ENCODE data around the gene SLC9A4.

The SLC9A4 gene

DNA sequence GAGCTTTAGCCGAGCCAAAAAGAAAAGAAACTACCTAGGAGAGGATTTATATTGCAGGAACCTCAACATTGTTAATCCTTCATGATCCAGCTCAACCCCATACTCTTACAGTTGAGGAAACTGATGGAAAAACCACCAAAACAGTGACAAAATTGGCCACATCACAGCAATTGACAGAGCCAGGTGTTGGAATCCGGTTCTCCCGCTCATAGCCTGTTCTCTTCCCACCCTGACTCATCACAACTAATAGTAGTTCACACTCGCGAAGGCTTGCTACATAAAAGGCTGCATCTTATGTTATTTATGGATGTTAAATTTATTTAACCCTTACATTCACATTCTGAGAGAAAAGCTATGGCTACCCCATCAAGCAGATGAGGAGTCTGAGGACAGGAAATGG lies 33.7 kb downstream of the SLC9A4 start:
- DNase-seq, result no peak

DNA sequence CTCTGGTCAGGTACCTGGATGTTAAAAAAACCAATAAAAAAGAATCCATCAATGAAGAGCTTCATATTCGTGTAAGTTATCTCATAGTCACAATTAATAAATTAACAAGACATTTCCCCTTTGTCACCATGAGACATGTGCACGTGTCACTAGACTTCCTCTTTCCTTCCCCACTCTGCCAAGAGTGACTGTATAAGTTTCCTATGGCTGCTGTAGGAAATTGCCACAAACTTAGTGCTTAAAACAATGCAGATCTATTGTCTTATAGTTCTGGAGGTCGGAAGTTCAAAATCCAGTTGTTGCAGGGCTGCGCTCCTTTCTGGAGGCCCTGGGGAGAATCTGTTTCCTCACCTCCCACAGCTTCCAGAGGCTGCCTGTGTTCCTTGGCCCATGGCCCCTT lies 35.8 kb downstream of the SLC9A4 start:
- no peak for DNase-seq

DNA sequence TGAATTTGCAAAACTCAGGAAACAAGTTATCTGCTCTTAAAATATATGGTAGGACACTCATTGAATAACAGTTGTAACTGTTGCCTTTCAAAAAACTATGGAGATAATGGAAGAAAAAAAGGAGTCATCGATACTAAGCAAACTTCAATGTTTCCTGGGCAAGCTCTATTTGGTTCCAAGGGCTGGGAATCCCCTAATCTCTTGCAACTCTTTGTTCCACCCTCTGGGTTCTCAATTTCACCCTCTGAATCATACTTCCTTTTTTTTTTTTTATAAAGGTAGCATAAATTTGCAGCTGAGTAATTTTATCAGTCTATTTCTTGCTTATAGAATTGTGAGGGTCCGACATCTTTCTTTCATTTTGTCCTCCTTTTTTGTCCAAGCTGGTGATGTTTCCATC lies 36.7 kb downstream of the SLC9A4 start:
- DNase-seq, result no peak

DNA sequence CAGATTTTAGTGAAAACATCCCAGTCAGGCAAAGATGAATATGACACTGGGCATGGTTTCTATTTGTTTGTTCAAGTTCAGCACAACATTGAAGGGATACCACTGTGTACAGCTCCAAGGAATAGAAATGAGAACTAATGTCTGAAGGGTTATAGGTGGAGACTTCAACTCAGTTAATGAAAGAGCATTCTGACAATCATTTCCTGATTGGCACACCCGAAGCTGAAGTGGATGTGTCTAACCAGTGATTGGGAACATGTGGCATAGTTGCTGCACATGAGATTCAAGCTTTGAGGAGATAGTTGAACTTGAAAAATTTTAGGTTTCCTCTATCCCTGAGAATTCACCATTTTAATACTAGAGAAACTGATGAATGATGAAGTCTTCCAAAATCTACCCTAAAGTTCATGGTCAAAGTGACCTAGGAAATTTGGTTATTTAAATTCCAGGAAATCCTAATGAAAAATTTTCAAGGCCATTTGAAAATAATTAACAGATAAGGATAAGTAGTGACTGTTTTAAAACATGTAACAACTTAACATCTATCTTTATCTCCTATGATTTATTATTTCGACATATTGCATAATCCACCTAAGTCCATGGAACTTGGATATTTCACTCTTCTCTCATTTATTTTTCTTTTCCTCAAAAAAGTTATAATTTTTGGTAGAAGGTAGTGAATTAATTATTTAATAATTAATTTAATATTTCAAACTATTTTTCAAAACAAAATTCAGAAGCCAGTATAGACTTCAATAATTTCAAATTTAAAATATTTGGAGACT lies 38.0 kb downstream of the SLC9A4 start:
- no peak for DNase-seq

DNA sequence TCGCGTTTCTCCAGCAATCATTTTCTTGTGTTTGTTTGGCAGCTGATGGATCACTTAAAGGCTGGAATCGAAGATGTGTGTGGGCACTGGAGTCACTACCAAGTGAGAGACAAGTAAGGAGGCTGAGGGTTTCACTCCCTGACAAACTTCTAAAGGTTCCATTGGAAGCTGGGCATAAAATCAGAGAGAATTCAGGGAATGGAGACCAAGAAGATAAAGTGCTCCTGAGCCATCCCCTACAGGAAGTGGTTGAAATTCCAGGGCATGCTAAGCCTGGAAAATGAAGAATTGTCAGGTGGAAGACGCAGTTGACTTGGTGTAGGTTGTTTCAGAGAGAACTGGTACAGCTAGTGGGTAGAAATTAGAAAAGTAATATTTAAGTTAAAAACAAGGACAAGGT lies 39.1 kb downstream of the SLC9A4 start:
- DNase-seq, result no peak

DNA sequence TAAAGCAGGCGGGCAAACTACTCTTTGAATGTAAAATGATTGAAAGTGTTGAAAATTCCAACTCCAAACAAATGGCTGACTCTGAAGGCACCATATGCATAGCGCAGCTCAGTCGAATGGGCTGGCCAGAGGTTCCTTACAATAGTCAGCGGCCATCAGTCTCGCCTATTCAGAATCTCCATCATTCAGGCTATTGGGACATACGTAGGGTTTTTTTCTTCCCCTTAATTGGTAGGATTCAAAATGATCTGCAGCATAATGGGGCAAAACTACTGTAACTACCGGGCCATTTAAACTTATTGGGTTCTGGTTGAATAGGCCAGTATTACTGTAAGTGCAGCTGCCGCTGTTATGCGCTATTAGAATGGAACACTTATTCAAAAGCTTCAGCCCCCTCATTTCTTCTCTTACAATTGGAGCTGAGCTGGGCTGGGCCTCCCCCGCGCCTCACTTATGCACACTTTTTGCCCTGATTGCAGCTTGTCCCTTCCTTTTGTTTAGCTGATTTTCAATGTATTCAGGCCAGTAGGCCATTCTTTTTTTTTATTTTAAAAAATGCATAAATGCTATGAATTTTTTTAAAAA lies 40.4 kb downstream of the SLC9A4 start:
- no peak for DNase-seq

DNA sequence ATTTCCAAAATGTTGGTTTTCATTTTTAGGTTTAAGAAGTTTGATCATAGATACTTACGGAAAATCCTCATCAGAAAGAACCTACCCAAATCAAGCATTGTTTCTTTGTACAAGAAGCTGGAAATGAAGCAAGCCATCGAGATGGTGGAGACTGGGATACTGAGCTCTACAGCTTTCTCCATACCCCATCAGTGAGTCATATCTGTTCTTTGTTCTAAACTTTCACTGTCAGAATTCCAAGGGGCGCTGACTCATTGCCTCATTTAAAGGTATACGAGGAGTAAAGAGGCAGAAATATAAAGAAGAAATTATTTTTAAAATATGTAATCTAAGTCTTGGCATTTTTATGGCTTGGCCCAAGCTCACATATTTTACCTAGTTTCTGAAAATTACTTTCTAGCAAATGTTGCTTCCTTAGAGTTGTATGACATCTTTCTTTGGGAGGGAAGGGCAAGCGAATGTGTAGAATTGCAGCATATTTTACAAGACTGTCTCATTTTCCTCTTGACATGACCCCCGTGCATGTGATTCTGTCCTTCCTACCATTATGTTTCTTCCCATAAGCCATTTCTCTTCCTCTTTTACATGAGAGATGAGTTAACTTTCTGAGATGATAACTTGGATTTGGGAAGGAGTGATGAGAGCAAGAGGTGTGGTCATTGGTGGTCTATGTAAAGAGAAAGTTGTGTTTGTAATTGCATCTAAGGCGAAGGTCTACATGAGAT lies 41.2 kb downstream of the SLC9A4 start:
- DNase-seq, result no peak

DNA sequence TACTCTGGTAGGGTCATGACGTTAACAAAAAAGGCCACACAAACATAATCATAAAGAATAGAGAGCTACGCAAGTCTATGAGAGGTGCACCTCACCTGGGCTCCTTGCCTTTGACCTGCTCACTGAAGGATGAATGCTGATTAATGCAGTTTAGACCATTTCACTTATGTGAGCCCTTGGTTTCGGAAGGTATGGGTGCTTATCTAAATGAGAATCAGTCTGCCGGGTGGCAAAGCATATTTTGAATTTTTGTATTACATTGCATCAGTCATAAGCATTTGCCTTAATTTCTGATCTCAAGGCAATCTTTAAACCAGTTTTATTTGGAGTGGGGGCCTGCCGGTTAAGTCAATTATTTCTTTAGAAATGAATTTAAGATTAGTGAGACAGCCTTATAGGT lies 42.8 kb downstream of the SLC9A4 start:
- DNase-seq, result no peak

DNA sequence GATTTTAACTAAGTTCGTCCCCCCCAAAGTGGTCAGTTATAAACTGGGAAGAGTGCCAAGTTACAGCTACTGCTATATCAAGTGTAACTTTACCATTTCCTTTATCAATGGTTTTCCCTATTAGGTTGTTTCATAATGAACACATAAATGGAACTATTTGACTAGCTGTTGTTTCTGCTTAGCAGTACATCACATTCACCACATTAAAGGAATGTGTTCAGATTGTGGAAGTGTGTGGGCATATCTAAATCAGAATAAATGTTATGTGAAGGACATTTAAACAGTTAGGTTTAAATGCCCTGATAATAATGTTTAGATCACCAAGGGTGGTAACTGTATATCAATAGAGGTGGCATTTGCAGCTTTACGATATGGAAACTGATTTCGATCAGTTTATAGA lies 45.1 kb downstream of the SLC9A4 start:
- no peak for DNase-seq

DNA sequence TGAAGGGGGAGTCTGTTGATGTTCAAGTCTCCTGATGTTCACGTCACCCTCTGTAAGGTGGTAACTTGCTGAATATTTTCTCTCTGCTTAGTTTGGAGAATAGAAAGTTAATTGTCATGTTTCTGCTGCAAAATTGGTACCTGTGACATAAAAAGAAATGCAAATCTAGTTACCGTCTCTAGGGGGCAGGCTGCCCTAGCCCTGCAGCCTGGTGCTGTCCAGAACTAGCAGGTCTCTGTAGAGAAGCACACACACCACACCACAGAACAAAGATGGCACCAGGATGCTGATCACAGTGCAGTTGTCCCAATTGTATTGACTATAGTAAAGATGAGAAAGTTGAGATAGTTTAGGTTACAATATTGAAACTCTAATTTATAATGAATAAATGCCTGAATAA lies 47.0 kb downstream of the SLC9A4 start:
- DNase-seq, result no peak

DNA sequence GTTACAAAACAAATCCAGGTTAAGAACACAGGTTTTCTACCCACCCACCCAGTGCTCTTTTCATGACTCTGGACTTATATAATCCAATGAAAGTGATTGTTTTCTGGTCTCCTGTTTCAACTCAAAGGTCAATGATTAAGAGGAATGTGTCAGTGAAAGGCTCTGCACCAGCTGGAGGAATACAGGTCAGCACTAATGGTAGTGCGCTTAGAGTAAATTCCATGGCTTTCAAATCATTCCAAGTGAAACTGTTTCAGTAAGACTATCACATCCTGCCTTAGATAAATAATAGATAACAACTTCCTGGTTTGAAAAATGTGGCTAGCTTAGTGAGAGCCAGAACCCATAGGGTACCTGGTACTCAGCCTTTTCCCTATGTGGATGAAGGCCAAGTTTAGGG lies 47.8 kb downstream of the SLC9A4 start:
- DNase-seq, result no peak

DNA sequence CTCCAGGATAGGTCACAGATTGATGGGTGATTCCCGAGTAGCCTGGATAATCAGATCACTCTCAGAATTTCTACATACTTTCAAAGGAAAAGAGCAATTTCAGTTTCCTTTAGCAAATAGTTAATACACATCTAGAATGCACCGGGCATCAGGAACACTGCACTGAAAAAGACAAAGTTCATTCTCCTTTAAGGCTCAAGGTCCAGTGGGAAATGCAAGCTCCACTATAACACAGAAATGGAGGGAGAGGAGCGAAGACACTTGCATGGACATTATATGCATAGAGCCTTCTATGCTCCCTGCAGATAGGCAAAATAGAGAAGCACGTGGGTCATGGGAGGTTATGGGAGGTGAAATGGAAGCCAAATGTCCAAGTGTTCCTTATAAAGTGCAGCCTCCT lies 49.1 kb downstream of the SLC9A4 start:
- no peak for DNase-seq

DNA sequence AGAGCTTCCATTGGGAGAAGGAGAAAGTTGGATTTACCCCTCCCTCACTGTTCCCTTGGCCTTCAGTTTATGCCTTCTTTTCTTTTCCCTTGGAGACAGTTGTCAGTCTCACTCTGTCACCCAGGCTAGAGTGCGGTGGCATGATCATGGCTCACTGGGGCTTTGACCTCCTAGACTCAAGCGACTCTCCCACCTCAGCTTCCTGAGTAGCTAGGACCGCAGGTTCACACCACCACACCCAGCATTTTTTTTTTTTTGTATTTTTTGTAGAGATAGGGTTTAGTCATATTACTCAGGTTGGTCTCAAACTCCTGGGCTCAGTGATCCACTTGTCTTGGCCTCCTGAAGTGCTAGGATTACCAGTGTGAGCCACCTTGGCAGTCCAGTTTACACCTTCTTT lies 49.9 kb downstream of the SLC9A4 start:
- no peak for DNase-seq

DNA sequence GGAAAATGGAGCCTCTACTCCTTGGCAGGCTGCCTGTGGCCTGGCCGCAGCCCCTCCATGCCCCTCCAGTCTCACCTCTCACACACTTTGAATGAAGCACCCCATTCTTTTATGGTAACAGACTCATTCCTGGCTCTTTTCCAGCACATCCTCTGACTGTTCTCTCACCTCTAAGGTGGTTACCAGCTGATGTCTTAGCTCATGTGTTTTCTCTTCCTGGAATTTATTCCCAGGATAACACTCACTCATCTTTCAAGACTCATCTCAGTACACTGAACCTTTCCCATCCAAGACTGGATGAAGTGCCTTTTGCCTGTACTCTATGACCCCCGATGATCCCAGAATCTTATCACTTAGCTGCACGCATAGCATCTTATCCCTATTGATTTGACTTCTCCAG lies 50.6 kb downstream of the SLC9A4 start:
- no peak for DNase-seq

DNA sequence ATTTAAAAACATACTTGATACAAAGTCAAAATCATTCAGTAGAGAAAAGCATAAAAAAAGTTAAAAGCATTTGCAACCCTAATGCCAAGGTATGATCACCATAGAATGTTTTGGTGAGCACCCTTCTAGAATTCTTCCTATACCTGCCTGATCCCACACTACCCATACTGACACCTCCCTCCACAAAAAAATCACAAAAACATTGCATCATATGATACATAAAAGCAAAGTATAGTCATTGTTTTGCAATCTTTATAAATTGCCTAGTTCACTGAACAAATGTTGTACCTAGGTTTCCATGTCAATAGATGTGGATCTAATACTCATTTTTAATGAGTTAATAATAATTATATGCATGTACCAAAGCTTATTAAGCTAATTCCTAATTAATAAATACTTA lies 54.1 kb downstream of the SLC9A4 start:
- DNase-seq, result no peak

DNA sequence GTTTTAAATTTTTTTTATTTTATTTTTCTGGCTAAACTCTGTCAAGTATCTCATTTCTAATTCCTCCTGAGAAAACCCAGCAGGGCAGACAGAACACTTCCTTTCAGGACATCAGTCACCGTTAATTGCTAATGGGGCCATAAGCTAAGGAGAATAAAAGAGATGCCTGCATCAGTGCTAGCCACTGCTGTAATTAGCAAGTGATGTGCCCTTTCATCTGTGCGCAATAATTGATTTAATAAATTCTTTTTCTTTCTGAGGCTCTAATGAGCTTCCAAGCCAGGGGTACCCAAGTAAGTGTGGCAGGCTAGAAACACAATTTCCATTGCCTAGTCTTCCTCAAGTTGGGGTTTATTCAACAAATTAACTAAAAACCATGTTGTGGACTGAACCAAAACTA lies 65.5 kb downstream of the SLC9A4 start:
- no peak for DNase-seq

DNA sequence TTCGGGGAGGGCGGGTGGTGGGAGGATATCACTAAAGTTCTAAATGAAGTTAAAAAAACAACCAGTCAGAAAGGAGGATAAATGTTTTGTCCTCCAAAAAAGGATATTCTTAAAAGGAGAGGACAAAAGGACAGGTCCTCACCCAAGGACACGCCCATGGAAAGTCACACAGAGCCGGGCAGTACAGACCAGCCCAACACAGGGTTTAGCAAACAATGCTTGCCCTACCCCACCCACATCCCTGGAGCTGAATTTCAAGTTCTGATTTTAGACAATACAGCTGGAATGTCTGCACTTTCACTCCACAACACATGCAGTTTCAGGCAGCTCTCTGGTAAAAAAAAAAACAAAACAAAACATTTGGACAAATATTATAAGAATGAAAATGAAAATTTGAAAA lies 67.9 kb downstream of the SLC9A4 start:
- DNase-seq, result no peak

DNA sequence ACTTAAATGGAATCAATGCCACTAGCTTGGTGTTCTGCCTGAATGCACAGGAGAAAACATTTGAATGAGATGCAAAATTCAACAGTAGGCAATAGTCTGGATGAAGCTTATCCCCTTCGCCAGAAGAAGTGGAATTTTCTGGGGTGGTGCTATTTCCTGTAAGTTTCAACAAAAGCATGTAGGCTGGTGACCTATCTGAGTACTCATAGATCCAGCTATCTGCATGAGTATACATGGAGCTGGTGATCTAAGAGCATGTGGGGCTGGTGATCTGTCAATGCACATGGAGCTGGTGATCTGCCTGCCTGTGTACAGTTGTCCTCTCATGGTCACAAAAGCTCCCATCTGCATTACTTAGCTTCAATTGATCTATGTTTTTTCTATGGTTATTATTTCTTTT lies 71.2 kb downstream of the SLC9A4 start:
- DNase-seq, result no peak

DNA sequence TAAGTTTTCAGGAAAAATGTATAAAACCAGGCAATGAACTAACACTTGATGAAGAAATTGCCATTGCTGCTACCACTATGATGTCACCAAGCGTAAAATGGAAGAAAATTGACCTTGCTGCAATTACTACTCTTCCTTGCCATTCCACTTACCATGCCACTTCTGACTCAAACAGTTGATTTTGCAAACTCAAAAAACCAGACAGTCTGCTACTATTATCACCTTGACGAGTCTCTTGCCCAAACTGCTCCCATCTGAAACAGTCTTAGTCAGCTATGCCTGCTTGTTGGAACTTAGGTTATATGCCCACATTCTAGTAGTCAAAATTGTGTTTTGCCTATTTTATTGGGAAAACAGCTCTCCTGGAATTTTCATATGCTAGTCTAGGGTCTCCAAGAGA lies 74.4 kb downstream of the SLC9A4 start:
- DNase-seq, result no peak

DNA sequence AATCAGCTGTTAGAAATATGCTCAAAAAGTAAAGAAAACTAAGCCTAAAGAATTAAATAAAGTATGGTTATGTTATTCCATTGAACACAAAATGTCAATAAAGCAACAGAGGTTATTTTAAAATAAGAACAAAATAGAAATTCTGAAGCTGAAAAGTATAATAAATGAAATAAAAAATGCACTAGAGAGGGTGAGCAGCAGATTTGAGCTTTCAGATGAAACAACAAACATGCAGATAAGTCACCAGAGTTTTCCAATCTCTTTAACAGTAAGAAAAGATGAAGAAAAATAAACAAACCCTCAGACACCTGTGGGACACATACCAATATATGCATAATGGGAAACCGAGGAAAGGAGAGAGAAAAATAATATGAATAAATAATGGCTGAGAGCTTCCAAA lies 76.0 kb downstream of the SLC9A4 start:
- no peak for DNase-seq

DNA sequence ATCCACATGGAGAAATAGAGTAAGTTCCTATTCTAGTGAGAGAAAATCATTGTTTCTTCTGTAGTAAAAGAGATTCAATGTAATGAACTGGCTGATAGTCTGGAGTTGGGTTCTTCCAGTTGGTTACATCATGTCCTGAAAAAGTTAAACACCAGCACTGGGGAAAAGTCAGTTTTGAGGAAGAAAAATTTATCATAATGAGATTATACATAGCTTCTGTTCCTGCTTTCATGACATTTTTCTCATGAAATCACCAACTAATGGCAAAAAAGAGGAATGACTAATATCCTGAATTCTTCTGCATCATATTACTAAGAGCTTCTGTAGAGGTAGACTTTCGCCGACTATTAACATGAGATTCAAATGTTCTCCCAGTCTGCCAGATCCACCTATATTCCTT lies 77.1 kb downstream of the SLC9A4 start:
- DNase-seq, result no peak

DNA sequence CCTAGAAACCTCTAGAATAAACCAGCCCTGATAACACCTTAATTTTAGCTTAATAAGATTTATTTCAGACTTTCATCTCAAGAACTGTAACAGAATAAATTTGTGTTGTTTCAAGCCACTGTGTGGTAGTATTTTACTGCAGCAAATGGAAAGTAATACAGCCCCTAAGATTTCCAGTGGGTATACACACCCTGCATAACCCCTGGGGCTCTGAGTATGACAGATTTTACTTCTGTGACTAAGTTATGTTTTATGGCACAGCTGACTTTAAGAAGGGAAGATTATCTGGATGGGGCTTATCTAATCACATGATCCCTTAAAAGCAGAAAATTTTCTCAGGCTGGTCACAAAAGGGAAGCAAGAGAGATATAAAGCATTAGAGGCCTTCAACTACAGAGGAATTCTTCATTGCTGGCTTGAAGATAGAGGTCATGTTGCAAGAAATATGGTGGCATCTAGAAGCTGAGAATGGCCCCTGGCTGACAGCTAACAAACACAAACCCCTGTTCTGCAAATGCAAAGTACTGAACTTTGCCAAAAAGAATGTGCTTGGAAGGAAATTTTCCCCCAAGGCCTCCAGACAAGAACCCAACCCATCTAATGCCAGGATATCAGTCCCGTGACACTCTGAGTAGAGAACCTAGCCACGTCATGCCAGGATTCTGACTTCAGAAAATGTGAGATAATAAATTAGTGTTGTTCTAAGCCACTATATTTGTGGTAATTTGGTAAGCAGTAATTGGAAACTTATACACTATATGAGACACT lies 78.5 kb downstream of the SLC9A4 start:
- no peak for DNase-seq

DNA sequence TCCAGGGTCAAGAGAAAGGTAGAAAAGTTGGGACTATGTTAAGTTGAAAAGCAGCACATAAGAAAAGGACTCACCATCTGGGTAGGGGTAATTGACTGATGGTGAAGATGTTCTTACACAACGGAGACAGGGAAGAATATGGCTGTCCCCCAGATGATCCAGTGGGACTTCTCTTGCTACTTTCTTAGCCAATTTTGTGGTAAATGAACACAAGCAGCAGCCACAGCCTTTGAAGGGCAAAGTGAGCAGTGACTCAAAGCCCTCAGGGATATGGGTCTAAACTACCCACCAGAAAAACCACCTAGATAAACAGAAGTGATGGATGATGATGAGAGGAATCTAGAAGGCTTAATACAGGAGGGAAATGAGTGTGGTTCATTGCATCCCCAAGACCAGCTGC lies 80.6 kb downstream of the SLC9A4 start:
- DNase-seq, result no peak

DNA sequence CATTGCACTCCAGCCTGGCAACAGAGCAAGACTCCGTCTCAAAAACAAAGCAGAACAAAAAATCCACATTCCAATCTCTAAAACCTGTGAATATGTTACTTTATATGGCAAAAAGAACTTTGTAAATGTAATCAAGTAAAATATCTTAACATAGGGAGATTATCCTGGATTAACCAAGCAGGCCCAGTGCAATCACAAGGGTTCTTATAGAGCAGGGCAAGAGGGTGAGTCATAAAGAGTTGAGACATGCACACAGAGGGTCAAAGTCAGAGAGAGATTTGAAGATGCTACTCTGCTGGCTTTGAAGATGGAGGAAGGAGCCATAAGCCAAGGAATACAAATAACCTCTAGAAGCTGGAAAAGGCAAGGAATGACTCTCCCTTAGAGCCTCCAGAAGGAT lies 85.4 kb downstream of the SLC9A4 start:
- DNase-seq, result no peak
